ENCODE results near the gene PPP2R1B.

DNA sequence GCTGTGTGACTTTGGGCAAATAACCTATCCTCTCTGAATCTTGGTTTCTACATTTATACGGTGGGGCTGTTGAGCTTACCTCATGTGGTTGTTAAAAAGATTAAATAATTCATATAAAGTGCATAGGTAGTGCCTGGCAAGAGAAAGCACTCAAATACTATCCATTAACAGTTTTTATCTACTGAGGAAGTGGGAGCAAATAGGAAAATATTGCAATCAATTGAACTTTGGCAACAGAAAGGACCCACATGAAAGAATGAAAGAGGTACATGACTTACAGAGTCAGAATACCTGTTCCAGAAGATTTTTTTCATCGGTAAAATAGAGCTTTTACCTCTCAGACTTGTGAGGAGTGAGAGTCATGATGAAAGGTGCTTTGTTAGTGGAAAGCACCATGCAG is 6.3 kb upstream of the PPP2R1B start:
- TF ChIP-seq, protein P1, sequence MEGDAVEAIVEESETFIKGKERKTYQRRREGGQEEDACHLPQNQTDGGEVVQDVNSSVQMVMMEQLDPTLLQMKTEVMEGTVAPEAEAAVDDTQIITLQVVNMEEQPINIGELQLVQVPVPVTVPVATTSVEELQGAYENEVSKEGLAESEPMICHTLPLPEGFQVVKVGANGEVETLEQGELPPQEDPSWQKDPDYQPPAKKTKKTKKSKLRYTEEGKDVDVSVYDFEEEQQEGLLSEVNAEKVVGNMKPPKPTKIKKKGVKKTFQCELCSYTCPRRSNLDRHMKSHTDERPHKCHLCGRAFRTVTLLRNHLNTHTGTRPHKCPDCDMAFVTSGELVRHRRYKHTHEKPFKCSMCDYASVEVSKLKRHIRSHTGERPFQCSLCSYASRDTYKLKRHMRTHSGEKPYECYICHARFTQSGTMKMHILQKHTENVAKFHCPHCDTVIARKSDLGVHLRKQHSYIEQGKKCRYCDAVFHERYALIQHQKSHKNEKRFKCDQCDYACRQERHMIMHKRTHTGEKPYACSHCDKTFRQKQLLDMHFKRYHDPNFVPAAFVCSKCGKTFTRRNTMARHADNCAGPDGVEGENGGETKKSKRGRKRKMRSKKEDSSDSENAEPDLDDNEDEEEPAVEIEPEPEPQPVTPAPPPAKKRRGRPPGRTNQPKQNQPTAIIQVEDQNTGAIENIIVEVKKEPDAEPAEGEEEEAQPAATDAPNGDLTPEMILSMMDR (IDR thresholded peaks at IDR 0.05; ENCODE audit: insufficient read depth, low read length, poor library complexity, severe bottlenecking) = no peak
- no peak for TF ChIP-seq EZH2phosphoT487 (conservative IDR thresholded peaks at IDR 0.05; ENCODE audit: low read length)

All from SU-DHL-6 (cell line).